OCI-LY3 (cell line): ENCODE results near the gene ALKAL2.

ENCODE experiments used
- CTCF ChIP-seq: fragments of 200-600, 300-600 bp; sonication (generic); IDR thresholded peaks from 2 replicates; pipeline ENCODE4 v1.5.1; 2014; ENCODE audit warnings: antibody characterized with exemption, low read length, low read depth
- EZH2phosphoT487 ChIP-seq: fragments of 200-600 bp; shearing (Covaris generic); IDR thresholded peaks from 2 replicates; pipeline ENCODE4 v1.6.1; 2018; ENCODE audit warnings: antibody characterized with exemption, mixed run types, low read depth

GRCh38 chr2:285531-285930 lies 2.4 kb downstream of the ALKAL2 start:
- TF ChIP-seq EZH2phosphoT487 (no peak), CTCF (no peak)
